Hepatocyte (in vitro differentiated cells): ENCODE measurements around the gene GRM8.

Experiments
- EZH2 ChIP-seq: fragments of 200-600 bp; sonication (generic); IDR thresholded peaks from 2 replicates; pipeline ENCODE4 v1.6.1; 2016; ENCODE audit warnings: antibody characterized with exemption, mild to moderate bottlenecking, borderline replicate concordance
- TF ChIP-seq, protein P1 (sequence below): fragments of 200-600 bp; sonication (generic); IDR thresholded peaks from 2 replicates; pipeline ENCODE4 v1.5.1; 2016; ENCODE audit warnings: antibody characterized with exemption, mild to moderate bottlenecking; ENCODE audit not compliant: poor library complexity

DNA sequence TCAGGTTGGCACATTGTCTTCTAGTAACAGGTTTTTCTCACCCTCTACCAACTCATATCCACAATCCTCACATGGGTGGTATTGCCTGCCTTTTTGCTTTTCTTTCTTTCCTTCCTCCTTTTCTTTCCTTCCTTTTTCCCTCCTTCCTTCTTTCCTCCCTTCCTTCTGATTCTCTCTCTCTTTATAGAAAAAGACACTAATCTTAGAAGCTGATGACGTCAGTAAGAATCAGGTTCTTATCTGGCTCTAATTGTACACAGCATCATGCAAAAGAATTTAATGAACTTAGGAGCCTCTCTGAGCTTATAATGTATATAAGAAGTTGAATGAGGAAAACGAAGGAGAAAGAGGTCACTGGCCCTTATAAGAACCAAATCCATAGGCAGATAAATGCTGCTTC is 328.3 kb downstream of the GRM8 start:
- TF ChIP-seq, protein P1, sequence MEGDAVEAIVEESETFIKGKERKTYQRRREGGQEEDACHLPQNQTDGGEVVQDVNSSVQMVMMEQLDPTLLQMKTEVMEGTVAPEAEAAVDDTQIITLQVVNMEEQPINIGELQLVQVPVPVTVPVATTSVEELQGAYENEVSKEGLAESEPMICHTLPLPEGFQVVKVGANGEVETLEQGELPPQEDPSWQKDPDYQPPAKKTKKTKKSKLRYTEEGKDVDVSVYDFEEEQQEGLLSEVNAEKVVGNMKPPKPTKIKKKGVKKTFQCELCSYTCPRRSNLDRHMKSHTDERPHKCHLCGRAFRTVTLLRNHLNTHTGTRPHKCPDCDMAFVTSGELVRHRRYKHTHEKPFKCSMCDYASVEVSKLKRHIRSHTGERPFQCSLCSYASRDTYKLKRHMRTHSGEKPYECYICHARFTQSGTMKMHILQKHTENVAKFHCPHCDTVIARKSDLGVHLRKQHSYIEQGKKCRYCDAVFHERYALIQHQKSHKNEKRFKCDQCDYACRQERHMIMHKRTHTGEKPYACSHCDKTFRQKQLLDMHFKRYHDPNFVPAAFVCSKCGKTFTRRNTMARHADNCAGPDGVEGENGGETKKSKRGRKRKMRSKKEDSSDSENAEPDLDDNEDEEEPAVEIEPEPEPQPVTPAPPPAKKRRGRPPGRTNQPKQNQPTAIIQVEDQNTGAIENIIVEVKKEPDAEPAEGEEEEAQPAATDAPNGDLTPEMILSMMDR = no peak
- no peak for TF ChIP-seq EZH2
